HEK293T (cell line): ENCODE data around the gene KRTAP10-9.

Source experiments
- ARNT ChIP-seq: fragments of 450-650 bp; IDR thresholded peaks from 2 replicates; pipeline ENCODE4 v1.6.1; 2017; ENCODE audit warnings: mild to moderate bottlenecking
- ELF4 ChIP-seq: fragments of 450-650 bp; IDR thresholded peaks from 2 replicates; pipeline ENCODE4 v1.6.1; 2017; ENCODE audit warnings: antibody characterized with exemption
- LEF1 ChIP-seq: fragments of 450-650 bp; IDR thresholded peaks from 2 replicates; pipeline ENCODE4 v1.6.1; 2017; ENCODE audit warnings: mild to moderate bottlenecking, borderline replicate concordance
- SP1 ChIP-seq: fragments of 450-650 bp; IDR thresholded peaks from 2 replicates; pipeline ENCODE4 v1.6.1; 2017

DNA sequence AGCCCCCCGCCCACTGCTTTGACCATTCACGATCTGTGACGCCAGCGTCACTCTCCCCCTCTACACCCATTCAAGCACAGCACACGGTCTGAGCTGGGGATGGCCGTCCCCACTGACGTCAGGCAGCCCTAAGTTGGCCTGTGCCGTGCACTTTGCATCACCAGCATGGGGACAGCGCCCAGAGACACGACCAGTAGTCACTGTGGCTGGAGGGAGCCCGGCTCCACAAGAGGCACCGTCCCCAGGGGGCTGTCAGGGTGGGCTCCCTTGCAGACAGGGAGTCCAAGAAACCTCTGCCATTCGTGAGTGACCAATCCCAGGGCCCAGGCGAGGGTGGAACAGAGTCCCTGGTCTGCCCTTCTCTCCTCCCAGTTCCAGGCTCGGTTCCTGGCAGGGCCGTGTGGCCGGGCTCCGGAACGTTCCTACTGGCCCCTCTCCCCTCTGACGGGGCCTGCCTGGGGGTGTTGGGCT, 12.7 kb upstream of the KRTAP10-9 start:
- no peak for TF ChIP-seq LEF1
- TF ChIP-seq SP1: no peak
- no peak for TF ChIP-seq ARNT
- no peak for TF ChIP-seq ELF4
